Lower leg skin (tissue), 4 donors: ENCODE data around the gene AP5Z1. TPM values are rescaled to one million over a fixed set of nuclear protein-coding genes. Genes with fewer than 3 reads are reported as not detected.

Source experiments
- DNase-seq, 2 donors: peaks; one replicate each; pipeline ENCODE4 v3.0.0-alpha.2; 2019; ENCODE audit warnings: low spot score in 2 of 2
- H3K4me3 ChIP-seq: fragments of 200-600 bp; sonication (generic); 2 replicates; pipeline ENCODE4 v1.5.1; 2017; ENCODE audit warnings: mild to moderate bottlenecking, low read depth; ENCODE audit not compliant: poor library complexity, severe bottlenecking
- CTCF ChIP-seq, 3 donors: fragments of 450-650 bp; IDR thresholded peaks; one replicate each; pipeline ENCODE4 v1.5.1; 2016; ENCODE audit warnings: antibody characterized with exemption in 3 of 3, mild to moderate bottlenecking in 3 of 3, moderate library complexity in 2 of 3
- POLR2A ChIP-seq, 2 donors: fragments of 450-650 bp; IDR thresholded peaks; one replicate each; pipeline ENCODE4 v1.6.1; 2016 to 2017; ENCODE audit warnings: antibody characterized with exemption in 2 of 2, mild to moderate bottlenecking in 1 of 2, moderate library complexity in 1 of 2
- WGBS, 2 donors: methylation state at CpG; one replicate each; pipeline ENCODE4 v1.1.5; 2018; 5-methylcytosine and 5-hydroxymethylcytosine counted together
- intact Hi-C: fragments of 100-400 bp; cut with DNase I; formaldehyde crosslinking; loops from one replicate; pipeline ENCODE4 v1.15.0; 2023; ENCODE audit warnings: low total_unique reads
- total RNA-seq, 4 donors: library from RNA; depleted of rRNA; stranded (reverse); fragments of >200 nt; gene quantifications; one replicate each; pipeline ENCODE4 v1.1.0, GENCODE V29; 2016

The AP5Z1 gene
- total RNA-seq, 4 donors from 2014 or later = 43.1 to 87.4 (median 61.3) TPM

- intact Hi-C loops = no loop called here
- DNase-seq = no peak
- 86% methylated on average over 35 of the region's 35 CpGs for WGBS, 2 donors
- TF ChIP-seq POLR2A (IDR thresholded peaks at IDR 0.05) (no peak), CTCF (IDR thresholded peaks at IDR 0.05) (no peak)
- no peak overlapping the region for H3K4me3 ChIP-seq
Observed at GRCh38 chr7:4764402-4765007, 10.9 kb upstream of the AP5Z1 start.

GRCh38 chr7:4765776-4766490, 9.5 kb upstream of the AP5Z1 start:
- WGBS, 2 donors = 85 to 89% methylated on average over 23 of the region's 23 CpGs
- no peak for DNase-seq
- TF ChIP-seq POLR2A (IDR thresholded peaks at IDR 0.05) (no peak), CTCF (IDR thresholded peaks at IDR 0.05) (no peak)
- no peak overlapping the region for H3K4me3 ChIP-seq
- intact Hi-C loops = no loop called here

GRCh38 chr7:4766666-4767519, 8.5 kb upstream of the AP5Z1 start:
- intact Hi-C loops = no loop called here
- no peak overlapping the region for H3K4me3 ChIP-seq
- DNase-seq = no peak
- TF ChIP-seq CTCF (IDR thresholded peaks at IDR 0.05) (no peak), POLR2A (IDR thresholded peaks at IDR 0.05) (no peak)
- WGBS, 2 donors = 88 to 89% methylated on average over 37 of the region's 37 CpGs

GRCh38 chr7:4768597-4769569, 6.5 kb upstream of the AP5Z1 start:
- no peak overlapping the region for H3K4me3 ChIP-seq
- DNase-seq = no peak
- 87 to 88% methylated on average over 27 of the region's 27 CpGs for WGBS, 2 donors
- TF ChIP-seq POLR2A (IDR thresholded peaks at IDR 0.05) (no peak), CTCF (IDR thresholded peaks at IDR 0.05) (no peak)
- intact Hi-C loops = no loop called here

GRCh38 chr7:4769761-4770160, 5.7 kb upstream of the AP5Z1 start:
- no peak overlapping the region for H3K4me3 ChIP-seq
- intact Hi-C loops = no loop called here
- DNase-seq = no peak
- TF ChIP-seq CTCF (IDR thresholded peaks at IDR 0.05) (no peak), POLR2A (IDR thresholded peaks at IDR 0.05) (no peak)
- WGBS, 2 donors = 41 to 57% methylated on average over 7 of the region's 7 CpGs
